A673 (cell line): ENCODE measurements around the gene SLC2A6. TPM values are rescaled to one million over a fixed set of nuclear protein-coding genes. Genes with fewer than 3 reads are reported as not detected.
A peak's percentile ranks its signal among the peaks of the same experiment; 100 is the strongest.

Experiments used
- BruUV-seq: library from RNA; stranded (reverse); fragments of 400-500 nt; replicated peaks from 2 replicates; lab custom pipeline; 2021; lab: Mats Ljungman, UMichigan
- CTCF ChIA-PET: fragments of 300-600 bp; sonication (Branson Sonifier 250); formaldehyde crosslinking; loops from one replicate; lab custom pipeline; 2022; ENCODE audit warnings: antibody characterized with exemption; lab: Charles Lee
- POLR2A ChIA-PET: fragments of 300-600 bp; sonication (Branson Sonifier 250); formaldehyde crosslinking; loops from one replicate; lab custom pipeline; 2022; ENCODE audit warnings: antibody characterized with exemption; ENCODE audit not compliant: low non-redundant PET; lab: Charles Lee
- DNase-seq: peaks from one replicate; pipeline ENCODE4 v3.0.0-alpha.2; 2015; ENCODE audit warnings: low spot score
- H3K27ac ChIP-seq: fragments of 200-600 bp; sonication (generic); 2 replicates; pipeline ENCODE4 v1.5.1; 2016; ENCODE audit warnings: mixed run types, low read depth, mild to moderate bottlenecking, mixed read lengths, antibody characterized with exemption, low read length; ENCODE audit not compliant: poor library complexity, severe bottlenecking
- H3K27me3 ChIP-seq: fragments of 200-600 bp; sonication (generic); replicated peaks from 2 replicates; pipeline ENCODE4 v1.6.1; 2017; ENCODE audit warnings: mixed run types, low read depth, mild to moderate bottlenecking, mixed read lengths, antibody characterized with exemption, low read length; ENCODE audit not compliant: insufficient read depth, poor library complexity
- H3K36me3 ChIP-seq: fragments of 200-600 bp; sonication (generic); 2 replicates; pipeline ENCODE4 v1.6.1; 2016; ENCODE audit warnings: mixed run types, mild to moderate bottlenecking, mixed read lengths, antibody characterized with exemption, low read length; ENCODE audit not compliant: insufficient read depth, poor library complexity, severe bottlenecking
- H3K4me1 ChIP-seq: fragments of 200-600 bp; sonication (generic); 2 replicates; pipeline ENCODE4 v1.6.1; 2017; ENCODE audit warnings: mixed run types, mild to moderate bottlenecking, mixed read lengths, antibody characterized with exemption, low read length; ENCODE audit not compliant: insufficient read depth, poor library complexity, severe bottlenecking
- H3K4me3 ChIP-seq: fragments of 200-600 bp; sonication (generic); 2 replicates; pipeline ENCODE4 v1.5.1; 2016; ENCODE audit warnings: low read depth, mixed run types, mild to moderate bottlenecking, mixed read lengths, low read length; ENCODE audit not compliant: poor library complexity, severe bottlenecking
- H3K9me3 ChIP-seq: fragments of 200-600 bp; sonication (generic); 2 replicates; pipeline ENCODE4 v1.6.1; 2016; ENCODE audit warnings: mixed run types, low read depth, mild to moderate bottlenecking, mixed read lengths, antibody characterized with exemption, low read length; ENCODE audit not compliant: poor library complexity, severe bottlenecking
- CTCF ChIP-seq: fragments of 300-800, 200-600 bp; sonication (generic); conservative IDR thresholded peaks from 2 replicates; pipeline ENCODE4 v1.5.1; 2017; ENCODE audit warnings: low read depth, mild to moderate bottlenecking, antibody characterized with exemption, low read length, moderate library complexity, mixed read lengths
- EZH2 ChIP-seq: fragments of 200-600 bp; sonication (generic); IDR thresholded peaks from 2 replicates; pipeline ENCODE4 v1.6.1; 2017; ENCODE audit warnings: borderline replicate concordance, low read depth, mild to moderate bottlenecking, mixed read lengths, antibody characterized with exemption, low read length; ENCODE audit not compliant: poor library complexity, severe bottlenecking
- intact Hi-C: fragments of 100-400 bp; cut with micrococcal nuclease; formaldehyde crosslinking; loops from one replicate; pipeline ENCODE4 v1.10.0; 2022; ENCODE audit not compliant: unreplicated experiment
- total RNA-seq: library from RNA; stranded (reverse); gene quantifications from 2 replicates; pipeline ENCODE4 v1.2.3, GENCODE V29; 2021

SLC2A6 gene
- total RNA-seq, 1 experiment from 2014 or later: 1.8 TPM

- BruUV-seq: no TSS peak
- no peaks in the 10 kb centered on the region for H3K36me3 ChIP-seq
- POLR2A ChIA-PET: no interaction called here
- no peaks in the 10 kb centered on the region for H3K27me3 ChIP-seq
- no peak overlapping the region for H3K4me3 ChIP-seq
- CTCF ChIA-PET: no interaction called here
- DNase-seq: no peak
- no peaks in the 10 kb centered on the region for H3K9me3 ChIP-seq
- no peaks in the 10 kb centered on the region for H3K4me1 ChIP-seq
- no peak overlapping the region for H3K27ac ChIP-seq
- intact Hi-C loops: no loop called here
- no peak for TF ChIP-seq EZH2
- no peak for TF ChIP-seq CTCF
Observed at GRCh38 chr9:133493428-133493827, 14.5 kb upstream of the SLC2A6 start.

- Histone ChIP-seq H3K4me3 (no peak overlapping the region), H3K36me3 (no peaks in the 10 kb centered on the region), H3K4me1 (no peaks in the 10 kb centered on the region), H3K9me3 (no peaks in the 10 kb centered on the region), H3K27ac (no peak overlapping the region), H3K27me3 (no peaks in the 10 kb centered on the region)
- POLR2A ChIA-PET: no interaction called here
- TF ChIP-seq CTCF (no peak), EZH2 (no peak)
- CTCF ChIA-PET: no interaction called here
- BruUV-seq: no TSS peak
- intact Hi-C loops: no loop called here
- peak; percentile 20 for DNase-seq
Observed at GRCh38 chr9:133492061-133493021, 13.4 kb upstream of the SLC2A6 start.

- Histone ChIP-seq H3K4me1 (no peaks in the 10 kb centered on the region), H3K9me3 (no peaks in the 10 kb centered on the region), H3K4me3 (no peak overlapping the region), H3K36me3 (no peaks in the 10 kb centered on the region), H3K27ac (no peak overlapping the region), H3K27me3 (no peaks in the 10 kb centered on the region)
- no peak for DNase-seq
- POLR2A ChIA-PET: no interaction called here
- intact Hi-C loops: no loop called here
- CTCF ChIA-PET: no interaction called here
- TF ChIP-seq CTCF (no peak), EZH2 (no peak)
- no TSS peak for BruUV-seq
Observed at GRCh38 chr9:133491656-133491925, 12.7 kb upstream of the SLC2A6 start.
